A204.1 (cell line): ENCODE results near the gene NOL3.

Experiments used
- FAIRE-seq: peaks from 2 replicates; lab custom pipeline; 2012; peaks lifted over from hg19 to GRCh38; lab: Jason Lieb, UNC

Gene NOL3

GRCh38 chr16:67207249-67208091 lies 37.1 kb downstream of the NOL3 start:
- no peak for FAIRE-seq

GRCh38 chr16:67208154-67208896 lies 38.0 kb downstream of the NOL3 start:
- FAIRE-seq, result no peak

- no peak for FAIRE-seq
Measured at GRCh38 chr16:67209565-67209964, 39.2 kb downstream of the NOL3 start.

- FAIRE-seq, result no peak
Measured at GRCh38 chr16:67210069-67210937, 40.0 kb downstream of the NOL3 start.

GRCh38 chr16:67211674-67212073 lies 41.3 kb downstream of the NOL3 start:
- no peak for FAIRE-seq

- no peak for FAIRE-seq
Measured at GRCh38 chr16:67212766-67213165, 42.4 kb downstream of the NOL3 start.

- FAIRE-seq, result no peak
Measured at GRCh38 chr16:67213197-67214019, 43.1 kb downstream of the NOL3 start.

- FAIRE-seq, result no peak
Measured at GRCh38 chr16:67215706-67216105, 45.4 kb downstream of the NOL3 start.

GRCh38 chr16:67216612-67217490 lies 46.5 kb downstream of the NOL3 start:
- FAIRE-seq, result no peak

GRCh38 chr16:67223992-67224391 lies 53.7 kb downstream of the NOL3 start:
- no peak for FAIRE-seq
